Stimulated activated CD4-positive, alpha-beta T cell treated with anti-CD3 and anti-CD28 coated beads, Interleukin-12 subunit alpha, Interleukin-12 subunit beta, amount 100 ng/mL, for 4 hours (primary cell): ENCODE results near the gene CTAG1A.
"Not testable (repeated sequence)": the region's sequence is repeated elsewhere in the genome, so short reads cannot be mapped to it uniquely, and the experiment has no call there.

ENCODE experiments used
- DNase-seq: peaks from one replicate; pipeline ENCODE4 v3.0.0-alpha.2; 2020

CTAG1A gene

DNA sequence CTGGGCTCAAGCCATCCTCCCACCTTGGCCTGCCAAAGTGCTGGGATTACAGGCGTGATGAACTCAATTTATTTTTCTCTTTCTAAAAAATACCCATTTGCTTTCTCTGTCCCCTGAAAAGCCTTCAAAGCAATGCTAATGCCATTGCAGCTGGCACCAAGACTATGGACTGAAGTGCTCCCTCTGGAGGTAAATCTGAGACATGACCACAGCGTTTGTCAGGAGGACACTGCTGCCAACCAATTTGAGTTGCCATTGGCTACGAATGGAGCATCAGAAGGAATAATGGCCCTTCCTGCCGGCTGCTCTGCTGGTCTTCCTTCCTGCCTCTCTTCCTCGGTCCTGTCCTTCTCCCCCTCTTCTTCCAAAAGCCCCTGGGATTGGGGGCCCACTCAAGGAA is 9.9 kb upstream of the CTAG1A start:
- DNase-seq, result not testable (repeated sequence)

DNA sequence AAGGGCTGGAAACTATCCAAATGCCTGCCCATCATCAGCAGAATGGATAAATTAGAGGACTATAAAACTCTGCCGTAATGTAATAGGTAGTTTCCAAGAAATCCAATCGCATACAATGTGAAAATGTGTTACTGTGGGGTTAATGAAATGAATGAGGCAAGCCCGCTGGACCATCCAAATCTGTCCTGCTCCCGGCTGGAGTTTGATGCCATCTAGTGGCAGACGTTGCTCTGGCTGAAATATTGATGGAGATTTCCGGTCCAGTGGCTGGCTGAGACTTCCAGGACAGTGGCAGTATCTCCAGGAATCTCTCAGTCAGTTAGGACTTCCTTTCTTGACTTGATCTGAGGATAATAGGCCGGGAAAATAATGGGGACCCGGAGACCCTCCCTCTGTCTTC is 1.9 kb upstream of the CTAG1A start:
- DNase-seq, result not testable (repeated sequence)

DNA sequence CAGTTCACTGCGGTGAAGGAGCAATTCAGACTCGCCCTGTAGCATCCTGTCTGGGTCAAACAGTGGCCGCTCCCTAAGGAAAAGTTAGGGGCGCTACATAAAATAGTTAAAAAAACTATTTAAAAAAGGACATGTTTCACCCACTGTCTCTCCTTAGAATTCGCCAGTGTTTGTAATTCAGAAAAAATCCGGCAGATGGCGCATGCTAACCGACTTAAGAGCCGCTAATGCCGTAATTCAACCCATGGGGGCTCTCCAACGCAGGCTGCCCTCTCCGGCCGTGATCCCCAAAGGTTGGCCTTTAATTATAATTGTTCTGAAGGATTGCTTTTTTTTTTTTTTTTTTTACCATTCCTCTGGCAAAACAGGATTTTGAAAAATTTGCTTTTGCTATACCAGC is 5.5 kb downstream of the CTAG1A start:
- DNase-seq, result not testable (repeated sequence)

DNA sequence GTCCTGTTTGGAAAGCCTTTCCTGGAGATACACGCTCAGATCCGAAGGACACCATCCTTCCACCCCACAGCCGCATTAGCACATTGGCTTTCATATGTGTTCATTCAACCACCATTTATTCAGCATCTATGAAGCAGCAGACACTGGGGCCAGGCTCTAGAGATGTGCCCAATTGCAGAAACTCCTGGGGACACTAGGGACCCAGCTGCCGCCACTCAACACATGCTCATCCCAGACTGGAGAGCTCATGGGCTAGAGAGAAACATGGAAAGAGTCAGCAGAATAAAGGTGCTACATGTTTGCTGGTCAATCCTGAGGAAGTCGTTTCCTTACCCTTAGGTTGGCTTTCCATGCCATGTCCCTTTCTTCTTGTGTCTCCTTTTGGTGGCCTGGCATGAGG is 7.6 kb downstream of the CTAG1A start:
- no peak for DNase-seq

DNA sequence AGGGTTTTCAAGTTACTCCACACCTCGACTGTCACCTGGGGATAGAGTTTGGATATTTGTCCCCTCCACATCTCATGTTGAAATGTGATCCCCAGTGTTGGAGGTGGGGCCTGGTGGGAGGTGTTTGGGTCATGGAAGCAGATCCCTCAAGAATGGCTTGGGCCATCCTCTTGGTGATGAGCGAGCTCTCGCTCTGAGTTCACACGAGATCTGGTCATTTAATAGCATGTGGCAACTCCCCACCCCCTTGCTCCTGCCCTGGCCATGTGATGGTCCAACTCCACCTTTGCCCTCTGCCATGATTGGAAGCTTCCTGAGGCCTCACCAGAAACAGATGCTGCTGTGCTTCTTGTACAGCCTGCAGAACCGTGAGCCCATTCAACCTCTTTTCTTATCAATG is 8.3 kb downstream of the CTAG1A start:
- DNase-seq, result no peak

DNA sequence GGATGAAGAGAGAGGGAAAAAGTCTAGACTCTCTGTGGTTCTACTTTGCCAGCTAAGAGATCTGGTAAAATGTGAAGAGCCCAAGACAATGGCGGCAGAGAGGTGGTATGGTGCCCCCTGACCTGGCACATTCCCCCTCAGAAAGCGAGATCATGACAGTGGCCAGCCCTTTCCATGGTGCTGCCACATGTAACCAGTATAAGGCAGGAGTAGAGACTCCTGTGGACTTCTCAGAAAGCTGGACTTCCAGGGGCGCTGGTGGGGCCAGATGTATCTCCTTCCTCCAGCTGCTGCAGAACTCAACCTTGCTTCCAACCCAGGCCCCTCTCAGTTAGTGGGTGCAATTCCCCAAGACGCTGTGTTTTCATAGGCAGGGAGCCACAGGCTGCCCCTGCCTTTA is 9.6 kb downstream of the CTAG1A start:
- DNase-seq, result no peak

DNA sequence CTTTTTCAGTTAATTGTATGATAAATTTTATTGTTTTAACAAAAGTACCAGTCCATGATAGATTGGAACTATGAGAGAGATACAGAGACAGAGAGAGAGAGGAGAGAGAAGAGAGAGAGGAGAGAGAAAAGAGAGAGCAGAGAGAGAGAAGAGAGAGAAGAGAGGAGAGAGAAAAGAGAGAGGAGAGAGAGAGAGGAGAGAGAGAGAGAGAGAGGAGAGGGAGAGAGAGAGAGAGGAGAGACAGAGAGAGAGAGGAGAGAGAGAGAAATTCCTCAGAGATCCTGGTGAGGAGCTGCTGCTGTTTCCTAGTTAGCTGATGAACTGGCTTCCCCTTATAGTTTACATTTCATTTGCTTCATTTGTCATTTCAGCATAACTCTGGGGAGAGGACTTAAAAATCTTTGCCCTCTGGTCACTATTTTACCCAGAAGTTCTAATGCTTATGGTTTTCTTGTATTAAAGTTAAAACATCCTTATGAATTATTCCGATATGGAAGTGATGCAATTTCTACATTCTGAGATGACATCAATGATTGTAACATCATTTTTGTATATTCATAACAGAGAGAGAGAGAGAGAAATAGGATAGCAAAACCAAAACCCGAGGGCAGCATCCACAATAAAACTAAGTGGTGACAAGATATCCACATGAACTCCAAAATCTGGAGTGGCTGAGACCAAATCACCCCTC is 10.8 kb downstream of the CTAG1A start:
- no peak for DNase-seq

DNA sequence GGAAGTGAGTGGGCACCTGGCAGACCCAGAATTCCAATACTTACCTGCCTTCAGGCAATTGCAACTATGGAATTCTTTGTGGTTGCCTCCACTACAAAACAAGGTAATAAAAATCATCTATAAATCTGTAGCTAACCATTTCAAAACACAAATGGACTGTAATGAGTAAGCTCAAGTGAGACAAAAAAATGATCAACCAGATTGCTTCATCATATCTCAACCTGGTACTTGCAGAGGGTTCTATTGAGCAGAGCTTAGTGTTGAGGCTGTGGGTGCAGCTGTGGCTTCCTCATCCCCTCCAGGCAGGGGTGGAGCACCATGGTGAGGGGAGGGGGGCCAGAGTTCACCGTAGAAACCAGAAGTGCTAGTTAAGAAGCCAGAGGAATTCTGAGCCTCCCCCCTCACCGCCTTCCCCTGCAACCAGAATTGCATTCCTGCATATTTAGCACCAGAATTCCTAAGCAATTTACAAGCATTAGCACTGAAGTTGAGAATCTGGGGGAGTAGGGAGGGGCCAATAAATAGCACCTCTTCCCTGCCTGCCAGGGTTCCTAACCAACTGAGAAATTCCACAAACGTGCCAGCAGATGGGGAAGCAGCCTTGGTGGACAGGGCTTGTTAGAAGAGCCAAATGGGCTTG is 11.5 kb downstream of the CTAG1A start:
- no peak for DNase-seq

DNA sequence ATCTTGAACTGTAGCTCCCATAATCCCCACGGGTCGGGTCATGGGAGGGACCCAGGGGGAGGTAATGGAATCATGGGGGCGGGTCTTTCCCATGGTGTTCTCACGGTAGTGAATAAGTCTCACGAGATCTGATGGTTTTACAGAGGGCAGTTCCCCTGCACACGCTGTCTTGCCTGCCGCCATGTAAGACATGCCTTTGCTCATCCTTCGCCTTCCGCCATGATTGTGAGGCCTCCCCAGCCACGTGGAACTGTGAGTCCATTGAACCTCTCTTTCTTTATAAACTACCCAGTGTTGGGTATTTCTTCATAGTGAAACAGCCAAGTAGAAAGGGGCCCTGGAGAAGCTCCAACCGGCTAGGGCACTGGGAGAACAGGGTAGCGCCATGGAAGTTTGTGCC is 12.3 kb downstream of the CTAG1A start:
- DNase-seq, result no peak

DNA sequence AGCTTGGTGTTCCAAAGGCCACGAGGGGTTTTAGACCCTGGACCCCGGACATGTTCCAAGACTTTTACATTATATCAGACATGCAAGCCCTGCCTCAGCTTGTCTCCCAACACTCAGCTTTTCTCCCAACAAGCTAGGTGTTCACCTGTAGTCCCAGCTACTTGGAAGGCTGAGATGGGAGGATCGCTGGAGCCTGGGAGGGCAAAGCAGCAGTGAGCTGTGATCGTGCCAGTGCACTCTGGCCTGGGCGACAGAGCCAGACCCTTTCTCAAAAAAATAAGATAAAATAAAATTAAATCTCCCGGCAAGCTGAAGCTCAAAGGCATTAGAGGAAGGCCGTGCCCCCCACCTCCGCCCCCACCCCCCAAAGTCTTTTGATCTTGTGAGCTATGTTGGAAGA is 13.7 kb downstream of the CTAG1A start:
- DNase-seq, result no peak

DNA sequence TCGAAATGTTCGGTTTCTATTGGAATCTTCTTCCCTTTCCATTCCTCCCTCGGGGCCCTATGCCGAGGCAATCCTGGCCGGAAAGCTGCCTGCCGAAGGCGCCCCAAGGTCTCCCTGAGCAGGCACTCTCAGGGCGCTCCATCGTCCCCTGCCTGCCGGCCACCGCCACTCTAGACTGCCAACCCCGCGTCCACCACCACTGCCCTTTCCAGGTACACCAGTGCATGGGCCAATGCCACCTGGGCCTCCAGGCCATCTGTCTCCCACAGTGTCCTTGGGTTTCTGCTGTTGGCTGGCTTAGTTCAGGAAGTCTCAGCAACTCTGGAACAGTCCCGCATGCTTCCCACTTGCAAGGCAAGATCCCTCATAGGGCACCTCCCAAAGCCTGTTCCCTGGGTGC is 14.6 kb downstream of the CTAG1A start:
- no peak for DNase-seq

DNA sequence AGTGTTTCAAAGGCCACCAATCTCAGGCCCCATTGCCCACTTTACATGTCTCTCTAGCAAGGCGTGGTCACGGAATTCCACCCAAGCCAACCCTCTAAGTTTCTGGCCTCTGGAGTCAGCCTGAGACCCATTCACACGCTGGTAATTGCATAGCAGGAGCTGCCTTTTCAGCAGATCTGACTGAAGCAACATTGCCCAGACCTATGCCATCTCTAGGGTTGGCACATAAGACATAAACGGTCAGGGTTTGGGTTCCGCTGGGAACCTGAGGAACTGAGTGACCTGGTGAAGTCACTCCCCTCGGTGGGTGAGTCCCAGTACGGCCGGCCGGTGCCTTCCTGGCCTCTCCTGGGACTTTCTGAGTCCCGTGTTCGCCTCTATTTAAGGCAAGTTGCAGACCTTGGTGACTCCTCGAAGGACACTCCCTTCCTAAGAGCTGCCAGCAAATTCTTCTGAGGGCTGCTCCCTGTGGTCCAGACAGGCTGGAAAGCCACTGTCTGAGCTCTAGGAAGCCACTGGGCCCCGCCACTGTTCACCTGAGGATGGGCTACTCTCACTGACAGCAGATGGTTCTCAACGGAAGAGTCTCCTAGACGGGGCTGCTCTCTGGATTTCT is 15.9 kb downstream of the CTAG1A start:
- DNase-seq, result no peak

DNA sequence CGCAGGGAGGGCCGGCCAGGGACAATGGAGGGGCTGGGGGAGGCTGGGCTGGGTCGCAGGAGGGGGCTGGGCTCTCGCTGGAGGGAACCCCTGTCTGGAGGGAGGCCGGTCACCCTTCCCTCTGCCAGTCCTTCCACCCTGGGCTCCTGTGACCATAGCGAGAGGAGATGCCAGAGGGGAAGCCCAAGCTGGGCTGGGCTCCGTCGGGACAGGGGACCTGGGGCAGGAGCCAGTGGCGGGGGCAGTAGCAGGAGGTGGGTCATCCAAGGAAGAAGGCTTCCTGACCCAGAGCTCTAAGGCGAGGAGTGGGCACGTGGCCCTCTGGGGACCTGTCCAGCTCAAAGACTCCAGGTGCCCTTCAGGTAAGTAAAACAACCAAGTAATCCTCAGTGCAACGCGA is 17.3 kb downstream of the CTAG1A start:
- no peak for DNase-seq

DNA sequence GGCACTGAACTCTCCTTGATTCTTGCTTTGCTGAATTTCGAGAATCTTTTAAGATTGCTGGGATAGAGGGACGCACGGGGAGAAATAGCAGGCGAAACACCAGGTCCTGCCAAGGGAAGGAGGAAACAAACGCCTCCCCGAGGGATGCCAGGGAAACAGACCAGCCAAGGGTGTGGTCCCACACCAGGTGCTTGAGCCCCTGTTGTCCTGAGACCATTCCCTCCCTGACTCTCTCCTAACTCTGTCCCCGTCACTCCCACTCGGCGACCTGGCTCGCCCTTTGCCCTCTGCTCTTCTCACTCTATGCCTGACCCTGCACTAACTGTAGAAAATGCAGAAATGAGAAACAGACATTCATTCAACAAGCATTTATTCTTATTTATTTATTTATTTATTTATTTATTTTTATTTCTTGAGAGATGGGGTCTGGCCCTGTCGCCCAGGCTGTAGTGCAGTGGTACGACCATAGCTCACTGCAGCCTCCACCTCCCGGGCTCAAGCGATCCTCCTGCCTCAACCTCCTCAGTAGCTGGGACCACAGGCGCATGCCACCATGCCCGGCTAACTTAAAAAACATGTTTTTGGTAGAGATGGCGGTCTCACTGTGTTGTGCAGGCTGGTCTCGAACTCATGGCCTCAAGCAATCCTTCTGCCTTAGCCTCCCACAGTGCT is 18.0 kb downstream of the CTAG1A start:
- DNase-seq, result no peak

DNA sequence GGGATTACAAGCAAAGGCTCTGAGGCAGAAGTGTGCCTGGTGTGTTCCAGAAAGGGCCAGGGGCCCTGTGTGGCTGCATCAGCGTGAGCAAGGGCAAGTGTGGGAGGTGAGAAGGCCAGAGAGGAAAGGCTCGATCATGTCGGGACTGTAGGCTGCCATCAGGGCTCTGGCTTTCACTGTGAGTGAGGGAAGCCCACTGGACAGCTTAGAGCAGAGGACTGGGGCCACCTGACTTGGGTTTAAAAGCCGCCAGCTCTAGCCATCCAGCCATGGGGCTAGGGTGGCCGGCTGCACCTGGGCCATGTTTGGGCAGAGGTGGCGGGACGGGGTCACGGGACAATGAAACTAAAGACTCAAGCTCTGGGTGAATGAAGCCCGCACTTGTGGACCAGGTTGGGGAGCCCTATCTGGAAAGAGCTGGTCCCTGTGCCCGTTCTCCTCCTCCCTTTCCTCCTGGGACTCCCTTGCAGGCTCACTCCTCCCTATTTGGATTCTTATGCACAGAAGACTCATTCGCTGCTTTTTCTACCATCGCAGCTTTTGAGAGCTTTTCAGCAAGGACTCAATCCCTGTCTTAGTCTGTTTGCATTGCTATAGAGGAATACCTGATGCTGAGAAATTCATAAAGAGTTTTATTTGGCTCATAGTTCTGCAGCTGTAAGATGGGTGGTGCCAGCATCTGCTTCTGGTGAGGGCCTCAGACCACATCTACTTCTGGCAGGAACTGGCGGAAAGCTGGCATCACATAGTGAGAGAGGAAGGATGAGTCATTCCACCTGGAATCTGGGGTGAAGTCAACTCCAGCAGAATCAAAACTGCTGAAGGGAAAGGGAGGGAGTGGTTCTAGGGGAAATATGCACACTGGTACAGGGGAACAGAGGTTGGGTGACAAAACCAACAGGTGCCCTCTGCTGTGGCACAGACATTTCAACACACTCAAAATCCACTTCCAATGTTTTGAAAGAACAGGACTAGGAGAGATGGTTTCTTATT is 18.8 kb downstream of the CTAG1A start:
- no peak for DNase-seq

DNA sequence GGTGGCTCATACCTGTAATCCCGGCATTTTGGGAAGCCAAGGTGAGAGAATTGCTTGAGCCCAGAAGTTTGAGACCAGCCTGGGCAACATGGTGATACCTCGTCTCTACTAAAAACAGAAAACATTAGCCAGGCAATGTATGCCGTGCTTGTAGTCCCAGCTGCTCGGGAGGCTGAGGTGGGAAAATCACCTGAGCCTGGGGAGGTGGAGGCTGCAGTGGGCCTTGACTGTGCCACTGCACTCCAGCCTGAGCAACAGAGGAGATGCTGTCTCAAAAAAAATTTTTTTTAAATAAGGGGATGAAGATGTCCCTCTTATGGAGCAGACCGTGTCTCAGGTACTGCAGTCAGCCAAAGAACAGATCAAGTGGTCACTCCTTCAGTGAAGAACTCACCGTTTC is 20.6 kb downstream of the CTAG1A start:
- DNase-seq, result no peak

DNA sequence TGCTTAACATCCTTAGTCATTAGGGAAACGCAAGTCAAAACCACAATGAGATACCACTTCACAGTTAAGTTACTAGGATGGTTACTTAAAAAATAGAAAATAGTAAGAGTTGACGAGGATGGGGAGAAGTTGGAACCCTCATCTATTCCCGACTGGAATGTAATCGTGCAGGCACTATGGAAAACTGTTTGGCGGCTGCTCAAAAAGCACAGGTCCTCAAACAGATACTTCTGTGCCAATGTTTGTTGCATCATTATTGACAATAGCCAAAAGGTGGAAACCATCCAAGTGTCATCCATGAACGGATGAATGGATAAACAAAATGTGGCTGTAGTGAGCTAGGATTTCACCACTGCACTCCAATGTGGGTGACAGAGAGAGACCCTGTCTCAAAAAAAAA is 22.4 kb downstream of the CTAG1A start:
- no peak for DNase-seq

DNA sequence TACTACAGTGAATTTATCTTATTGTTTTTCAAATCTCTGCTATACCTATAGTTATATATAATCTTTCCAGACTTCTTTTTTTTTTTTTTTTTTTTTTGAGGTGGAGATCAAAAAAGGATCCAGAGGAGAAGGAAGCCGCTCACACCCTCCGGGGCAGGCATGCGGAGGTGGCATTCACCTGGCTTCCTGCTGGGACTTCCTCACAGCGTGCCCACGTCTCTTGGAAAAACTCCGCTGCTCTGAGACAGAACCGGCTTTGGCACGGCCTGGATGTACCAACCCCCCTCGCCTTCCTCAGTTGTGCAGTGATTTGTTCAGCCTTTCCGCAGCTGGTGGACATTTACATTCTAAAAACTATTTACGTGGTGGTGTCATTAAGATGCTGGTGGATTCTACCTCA is 23.0 kb downstream of the CTAG1A start:
- DNase-seq, result not testable (repeated sequence)

DNA sequence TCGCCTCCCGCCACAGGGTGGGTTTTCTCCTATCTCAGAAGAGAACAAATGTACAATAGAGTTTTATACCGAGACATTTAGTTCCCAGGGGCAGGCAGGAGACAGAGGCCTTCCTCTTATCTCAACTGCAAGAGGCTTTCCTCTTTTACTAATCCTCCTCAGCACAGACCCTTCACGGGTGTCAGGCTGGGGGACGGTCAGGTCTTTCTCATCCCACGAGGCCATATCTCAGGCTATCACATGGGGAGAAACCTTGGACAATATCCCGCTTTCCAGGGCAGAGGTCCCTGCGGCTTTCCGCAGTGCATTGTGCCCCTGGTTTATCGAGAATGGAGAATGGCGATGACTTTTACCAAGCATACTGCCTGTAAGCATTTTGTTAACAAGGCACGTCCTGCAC is 23.9 kb downstream of the CTAG1A start:
- DNase-seq, result not testable (repeated sequence)

DNA sequence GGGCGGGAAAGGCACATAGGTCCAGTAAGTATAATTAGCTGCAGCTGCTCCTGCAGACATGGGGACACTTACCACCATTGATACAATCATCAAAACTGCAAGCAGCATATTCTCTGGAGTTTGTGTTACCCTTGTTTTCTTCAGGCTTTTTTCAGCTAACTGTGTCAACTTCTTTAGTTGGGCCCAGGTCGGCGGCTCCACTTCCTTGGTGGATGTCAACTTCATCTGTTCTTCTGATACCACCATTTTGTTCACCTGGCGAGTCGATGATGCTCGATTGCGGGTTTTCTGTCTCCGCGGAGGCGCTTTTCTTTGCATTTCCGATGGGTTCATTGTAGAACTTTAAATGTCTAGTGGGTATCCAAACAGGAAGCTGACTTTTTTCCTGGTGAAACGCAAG is 26.2 kb downstream of the CTAG1A start:
- not testable (repeated sequence) for DNase-seq

DNA sequence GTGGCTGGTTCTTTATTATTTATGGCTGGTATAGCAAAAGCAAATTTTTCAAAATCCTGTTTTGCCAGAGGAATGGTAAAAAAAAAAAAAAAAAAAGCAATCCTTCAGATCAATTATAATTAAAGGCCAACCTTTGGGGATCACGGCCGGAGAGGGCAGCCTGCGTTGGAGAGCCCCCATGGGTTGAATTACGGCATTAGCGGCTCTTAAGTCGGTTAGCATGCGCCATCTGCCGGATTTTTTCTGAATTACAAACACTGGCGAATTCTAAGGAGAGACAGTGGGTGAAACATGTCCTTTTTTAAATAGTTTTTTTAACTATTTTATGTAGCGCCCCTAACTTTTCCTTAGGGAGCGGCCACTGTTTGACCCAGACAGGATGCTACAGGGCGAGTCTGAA is 28.7 kb downstream of the CTAG1A start:
- not testable (repeated sequence) for DNase-seq

DNA sequence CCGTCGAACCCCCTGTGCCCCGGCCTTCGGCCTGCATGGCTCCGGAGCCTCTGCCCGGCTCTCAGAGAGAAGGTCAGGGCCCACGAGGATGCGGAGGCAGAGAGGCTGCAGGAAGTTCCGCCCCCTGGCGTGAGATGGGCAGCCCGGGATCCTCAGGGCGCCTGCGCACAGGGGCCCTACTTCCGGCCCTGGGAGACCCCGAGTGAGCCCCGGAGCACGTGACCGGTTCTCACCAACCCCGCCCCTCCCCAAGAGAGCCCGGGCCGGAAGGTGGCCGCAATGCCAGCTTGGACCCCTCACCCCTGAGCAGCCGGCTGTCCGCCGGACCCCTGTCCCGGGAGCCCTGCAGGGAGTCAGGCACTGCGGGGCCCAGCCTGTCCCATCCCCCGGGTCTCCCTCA is 34.2 kb downstream of the CTAG1A start, which contains the start of gene CTAG1B:
Gene CTAG1B, minus strand, starts transcription at position 101 of the 400 bp plus-strand sequence. Its CDS starts 64 bp downstream, at position 37.
- DNase-seq, result not testable (repeated sequence)
